Frontal cortex (tissue), 4 donors: ENCODE results near the gene SDHAF4. TPM values are rescaled to one million over a fixed set of nuclear protein-coding genes. Genes with fewer than 3 reads are reported as not detected.
"Not testable (repeated sequence)": the region's sequence is repeated elsewhere in the genome, so short reads cannot be mapped to it uniquely, and the experiment has no call there.

Experiments used
- DNase-seq, 2 donors: peaks; one replicate each; pipeline ENCODE4 v3.0.0; 2012; ENCODE audit warnings: low spot score in 2 of 2
- FAIRE-seq: peaks from 2 replicates; lab custom pipeline; 2012; peaks lifted over from hg19 to GRCh38; lab: Jason Lieb, UNC
- total RNA-seq: library from RNA; depleted of rRNA; stranded (reverse); fragments of >200 nt; gene quantifications from one replicate; pipeline ENCODE4 v1.2.3, GENCODE V29; 2014
- donor health status: control.
- donor health status: control.
- donor health status: control.

SDHAF4 gene
- 33.4 TPM for total RNA-seq

DNA sequence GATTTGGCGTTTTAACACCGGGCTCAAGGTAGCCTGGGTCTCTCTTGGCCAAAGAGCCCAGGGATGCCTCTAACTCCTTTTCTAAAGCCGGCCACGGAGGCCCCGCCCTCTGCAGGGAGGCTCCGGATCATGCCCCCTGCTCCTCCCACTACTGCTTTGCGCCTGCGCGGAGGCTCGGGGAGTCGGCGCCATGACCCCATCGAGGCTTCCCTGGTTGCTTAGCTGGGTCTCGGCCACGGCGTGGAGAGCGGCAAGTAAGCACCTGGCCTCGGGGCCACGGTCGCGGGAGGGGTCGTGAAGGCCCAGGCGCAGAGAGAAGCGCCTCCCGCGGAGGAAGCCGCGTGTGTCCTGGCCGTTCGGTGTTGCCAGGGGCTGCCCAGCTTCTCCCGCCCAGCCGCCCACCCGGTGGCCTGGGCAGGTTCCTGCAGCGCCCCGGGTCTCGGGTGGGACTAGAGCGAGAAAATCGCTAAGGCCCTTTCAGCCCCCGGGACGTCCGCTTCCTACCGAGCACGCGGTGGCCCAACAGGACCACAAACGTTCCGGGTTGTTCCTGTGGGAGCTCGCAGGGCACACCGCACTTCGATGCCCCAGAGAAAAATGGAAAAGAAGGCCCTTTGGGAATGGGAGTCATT lies at the start of gene SDHAF4:
Gene SDHAF4 (plus strand): TSS at position 180 of the 632 bp plus-strand sequence. CDS start 11 bp downstream, at position 191.
- FAIRE-seq (no peak), DNase-seq (peak; percentile 84 to 85)

DNA sequence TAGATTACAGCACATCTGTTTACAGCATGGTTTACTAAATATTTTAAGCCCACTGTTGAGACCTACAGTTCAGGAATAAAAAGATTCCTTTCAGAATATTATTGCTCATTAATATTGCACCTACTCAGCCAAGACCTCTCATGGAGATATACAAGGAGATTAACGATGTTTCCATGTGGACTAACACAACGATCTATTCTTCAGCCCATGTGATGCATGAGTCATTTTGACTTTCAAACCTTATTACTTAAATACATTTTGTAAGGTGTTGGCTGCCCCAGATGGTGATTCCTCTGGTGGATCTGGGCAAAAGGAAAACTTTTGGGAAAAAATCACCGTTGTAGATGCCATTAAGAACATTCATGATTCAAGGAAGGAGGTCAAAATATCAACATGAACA lies 48.0 kb upstream of the SDHAF4 start:
- no peak for DNase-seq
- FAIRE-seq = no peak

DNA sequence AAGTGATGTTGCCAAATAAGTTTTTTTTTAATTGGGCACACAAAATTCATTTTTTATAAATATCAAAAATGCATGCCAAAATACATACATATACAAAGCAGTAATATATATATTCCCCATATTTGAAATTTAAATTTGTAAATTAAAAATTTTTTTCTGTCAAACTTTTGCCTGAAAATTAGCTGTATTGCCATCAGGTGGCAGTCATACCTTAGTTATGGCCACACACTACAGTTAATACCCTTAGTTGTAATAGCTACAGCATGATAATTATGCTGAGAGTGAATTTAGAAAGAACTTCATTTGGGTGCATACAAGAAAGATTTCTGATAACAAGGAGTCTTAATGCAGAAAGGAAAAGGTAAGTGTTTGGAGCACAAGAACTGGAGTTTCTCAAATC lies 46.2 kb upstream of the SDHAF4 start:
- DNase-seq = no peak
- FAIRE-seq = no peak

DNA sequence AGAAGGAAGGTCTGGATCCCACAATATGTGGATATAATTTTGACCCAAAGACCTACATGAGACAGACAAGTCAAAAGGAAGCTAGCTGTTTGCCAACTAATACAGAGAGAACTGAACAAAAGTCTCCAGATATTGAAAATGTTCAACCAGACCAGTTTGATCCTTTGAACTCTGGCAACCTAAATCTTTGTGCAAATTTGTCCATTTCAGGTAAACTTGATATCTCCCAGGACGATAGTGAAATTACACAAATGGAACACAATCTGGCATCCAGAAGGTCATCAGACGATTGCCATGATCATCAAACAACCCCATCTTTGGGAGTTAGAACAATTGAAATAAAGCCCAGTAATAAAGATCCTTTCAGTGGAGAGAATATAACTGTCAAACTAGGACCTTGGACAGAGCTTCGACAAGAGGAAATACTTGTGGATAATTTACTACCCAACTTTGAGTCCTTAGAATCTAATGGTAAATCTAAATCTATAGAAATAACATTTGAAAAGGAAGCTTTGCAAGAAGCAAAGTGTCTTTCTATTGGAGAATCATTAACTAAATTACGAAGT lies 41.9 kb upstream of the SDHAF4 start:
- no peak for DNase-seq
- FAIRE-seq = no peak

DNA sequence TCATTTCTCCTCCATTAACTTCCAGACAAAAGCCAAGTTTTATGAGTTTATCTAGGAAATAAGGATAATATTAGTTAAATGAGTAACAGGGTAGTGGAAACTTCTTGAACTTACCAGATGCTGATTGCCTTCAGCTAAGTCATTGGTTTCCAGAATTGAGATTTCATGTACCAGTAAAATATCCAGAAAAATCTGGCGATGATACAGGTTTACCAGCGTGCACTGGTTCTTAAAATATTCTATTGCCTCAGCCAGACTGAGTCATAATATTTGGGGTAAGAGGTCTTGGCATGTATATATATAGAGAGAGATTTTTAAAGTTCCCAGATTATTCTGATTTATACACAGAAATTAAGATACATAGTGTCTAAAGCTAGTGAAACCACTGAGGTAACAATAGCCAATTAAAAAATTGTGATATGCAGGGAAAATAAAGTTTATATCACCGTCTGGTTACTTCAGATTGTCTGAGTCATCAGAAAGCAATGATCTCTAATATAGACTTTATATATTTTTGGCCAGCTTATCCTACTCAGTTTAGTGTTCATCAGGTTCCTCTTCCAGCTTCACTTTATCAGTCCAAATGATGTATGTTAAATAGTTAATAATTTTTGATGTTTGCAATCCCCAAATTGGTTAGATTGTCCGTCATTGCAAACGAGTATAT lies 39.5 kb upstream of the SDHAF4 start:
- DNase-seq = no peak
- no peak for FAIRE-seq

DNA sequence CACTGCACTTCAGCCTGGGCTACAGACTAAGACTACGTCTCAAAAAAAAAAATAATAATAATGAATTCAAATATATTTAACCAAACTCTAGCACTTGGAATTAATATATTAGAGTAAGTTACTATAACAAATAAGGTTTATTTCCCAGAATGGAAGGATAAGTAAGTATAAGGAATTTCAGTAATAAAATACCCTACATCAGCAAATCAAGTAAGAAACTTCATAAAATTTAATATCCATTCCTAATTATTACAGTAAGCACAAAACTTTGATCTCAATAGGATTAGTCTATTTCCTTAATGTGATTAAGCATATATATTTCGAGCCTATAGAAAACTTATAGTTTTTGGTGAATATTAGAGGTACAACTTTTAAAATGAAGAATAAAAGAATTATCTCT lies 36.7 kb upstream of the SDHAF4 start:
- DNase-seq (no peak), FAIRE-seq (no peak)

DNA sequence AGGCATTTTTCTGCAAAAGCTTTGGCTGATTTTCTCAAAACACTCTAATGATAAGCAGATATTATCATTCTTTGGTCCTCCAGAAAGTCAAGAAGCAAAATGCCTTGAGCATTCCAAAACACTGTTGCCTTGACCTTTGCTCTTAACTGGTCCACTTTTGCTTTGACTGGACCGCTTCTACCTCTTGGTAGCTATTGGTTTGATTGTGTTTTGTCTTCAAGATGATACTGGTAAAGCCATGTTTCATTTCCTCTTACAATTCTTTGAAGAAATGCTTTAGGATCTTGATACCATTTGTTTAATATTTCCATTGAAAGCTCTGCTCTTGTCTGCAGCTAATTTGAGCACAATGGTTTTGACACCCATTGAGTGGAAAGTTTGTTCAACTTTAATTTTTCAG lies 35.6 kb upstream of the SDHAF4 start:
- FAIRE-seq = no peak
- DNase-seq = no peak

DNA sequence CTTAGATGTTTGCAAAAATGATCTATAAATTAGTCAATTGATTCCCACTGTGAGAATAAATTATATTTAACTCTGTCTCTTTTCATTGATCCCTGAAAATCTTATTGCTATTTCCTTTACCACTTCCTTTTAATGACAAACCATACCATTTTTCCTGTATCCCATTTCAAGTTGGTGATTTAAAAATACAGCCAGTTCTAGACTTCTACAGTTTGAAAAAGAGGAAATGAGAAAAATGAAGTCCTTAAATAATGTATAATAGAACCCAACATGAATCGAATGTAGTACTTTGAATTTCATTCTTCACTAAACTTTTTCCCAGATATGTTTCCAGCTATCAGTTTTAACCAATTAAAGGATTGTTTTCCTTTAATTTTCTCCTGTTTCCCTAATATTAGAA lies 29.5 kb upstream of the SDHAF4 start:
- no peak for FAIRE-seq
- DNase-seq = no peak

DNA sequence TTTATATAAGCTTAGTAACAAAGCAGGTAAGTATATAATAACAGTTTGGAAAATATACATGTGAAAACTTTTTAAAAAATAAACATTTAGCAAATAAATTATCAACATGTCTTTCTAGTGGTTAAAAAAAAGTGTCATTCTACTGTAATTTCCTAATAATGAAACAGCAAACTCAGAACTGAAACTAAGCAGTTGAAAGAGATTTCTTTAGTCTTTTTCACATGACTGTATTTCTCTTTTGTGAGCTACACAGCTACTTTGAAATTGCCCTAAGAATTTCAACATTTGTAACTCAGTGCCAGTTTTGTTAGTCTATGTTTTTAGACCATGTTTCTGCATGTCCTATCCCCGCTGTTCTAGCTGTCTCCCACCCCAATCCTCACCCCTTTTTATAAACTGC lies 28.4 kb upstream of the SDHAF4 start:
- no peak for FAIRE-seq
- DNase-seq = no peak

DNA sequence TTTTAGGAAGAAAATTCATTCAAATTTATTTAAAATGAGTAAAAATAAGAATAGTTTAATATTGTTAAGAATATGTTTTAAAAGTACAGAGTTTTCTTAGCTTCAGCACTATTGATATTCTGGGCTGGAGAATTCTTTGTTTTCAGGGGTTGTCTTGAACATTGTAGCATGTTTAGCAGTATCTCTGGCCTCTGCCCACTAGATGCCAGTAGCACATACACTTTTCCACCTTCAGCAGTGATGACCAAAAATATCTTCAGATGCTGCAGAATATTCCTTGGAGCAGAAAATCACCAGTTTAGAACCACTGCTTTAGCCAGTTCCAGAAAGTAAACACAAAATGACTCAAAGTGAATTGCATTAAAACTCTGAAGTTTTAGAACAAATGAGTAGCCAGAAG lies 19.4 kb upstream of the SDHAF4 start:
- FAIRE-seq (no peak), DNase-seq (peak in 1 of 2 donors; percentile 16)

DNA sequence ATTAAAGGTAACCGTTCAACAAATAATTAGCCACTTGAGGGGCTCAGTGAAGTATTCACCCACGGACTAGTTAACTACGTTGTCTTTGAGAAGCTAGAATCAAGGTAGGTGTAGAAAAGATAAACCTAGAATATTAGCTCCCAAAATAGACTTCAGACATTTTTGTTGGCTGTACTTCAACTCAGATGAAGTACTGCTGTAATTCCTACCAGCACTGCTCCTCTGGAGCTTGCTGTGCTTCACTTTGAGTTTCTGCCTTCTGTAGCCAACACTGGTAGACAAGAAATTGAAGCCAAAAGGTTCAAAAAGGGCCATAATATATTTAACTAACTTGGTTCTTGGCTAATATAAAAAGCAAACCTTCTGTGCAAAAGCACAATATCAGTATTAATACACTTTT lies 18.8 kb upstream of the SDHAF4 start:
- FAIRE-seq (no peak), DNase-seq (no peak)

DNA sequence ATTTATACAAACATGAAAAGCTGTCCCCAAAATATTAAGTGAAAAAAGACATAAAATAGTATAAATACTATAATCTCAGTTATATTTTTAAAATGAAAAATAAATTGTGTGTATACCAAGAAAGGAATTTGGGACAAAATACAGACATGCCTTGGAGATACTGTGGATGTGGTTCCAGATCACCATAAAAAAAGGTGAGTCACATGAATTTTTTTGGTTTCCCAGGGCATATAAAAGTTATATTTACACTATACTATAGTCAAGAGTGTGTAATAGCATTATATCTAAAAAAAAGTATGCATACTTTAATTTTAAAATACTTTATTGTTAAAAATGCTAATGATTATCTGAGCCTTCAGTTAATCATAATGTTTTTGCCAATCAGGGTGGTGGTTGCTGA lies 17.4 kb upstream of the SDHAF4 start:
- FAIRE-seq = no peak

DNA sequence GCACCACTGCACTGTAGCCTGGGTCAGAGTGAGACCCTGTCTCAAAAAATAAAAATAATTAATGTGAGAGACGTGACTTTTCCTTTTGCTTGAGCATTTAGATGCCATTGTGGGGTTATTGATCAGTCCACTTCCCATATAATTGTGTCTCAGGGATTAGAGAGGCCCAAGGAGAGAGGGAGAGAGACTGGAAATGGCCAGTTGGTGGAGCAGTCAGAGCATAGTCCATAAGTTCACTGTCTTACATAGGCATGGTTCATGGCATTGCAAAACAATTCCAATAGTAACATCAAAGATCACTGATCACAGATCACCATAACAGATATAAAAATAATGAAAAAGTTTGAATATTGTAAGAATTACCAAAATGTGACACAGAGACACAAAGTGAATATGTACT lies 15.2 kb upstream of the SDHAF4 start:
- FAIRE-seq = no peak
- DNase-seq = no peak

More for the DNA sequence above, 17.4 kb upstream of the SDHAF4 start:
- DNase-seq = no peak

DNA sequence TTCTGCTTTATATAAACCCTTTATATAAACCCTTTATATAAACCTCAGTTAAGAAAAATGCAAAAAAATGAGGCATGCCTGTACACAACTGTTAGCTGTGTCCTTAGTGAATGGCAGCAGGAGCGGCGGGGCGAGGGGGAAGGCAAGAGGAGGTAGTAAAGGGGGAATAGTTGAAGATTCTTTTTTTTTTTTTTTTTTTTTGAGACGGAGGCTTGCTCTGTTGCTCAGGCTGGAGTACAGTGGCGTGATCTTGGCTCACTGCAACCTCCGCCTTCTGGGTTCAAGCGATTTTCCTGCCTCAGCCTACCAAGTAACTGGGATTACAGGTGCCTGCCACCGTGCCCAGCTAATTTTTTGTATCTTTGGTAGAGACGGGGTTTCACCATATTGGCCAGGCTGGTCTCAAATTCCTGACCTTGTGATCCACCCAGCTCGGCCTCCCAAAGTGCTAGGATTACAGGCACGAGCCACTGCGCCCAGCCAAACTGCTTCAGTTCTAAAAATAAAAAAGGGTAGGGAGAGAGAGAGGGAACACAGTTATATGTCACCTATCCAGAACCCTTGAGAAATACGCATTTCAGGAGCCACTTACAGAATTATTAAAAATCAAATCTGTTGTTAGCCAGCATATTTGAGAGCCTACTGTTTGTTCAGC lies 14.3 kb upstream of the SDHAF4 start:
- FAIRE-seq = not testable (repeated sequence)

DNA sequence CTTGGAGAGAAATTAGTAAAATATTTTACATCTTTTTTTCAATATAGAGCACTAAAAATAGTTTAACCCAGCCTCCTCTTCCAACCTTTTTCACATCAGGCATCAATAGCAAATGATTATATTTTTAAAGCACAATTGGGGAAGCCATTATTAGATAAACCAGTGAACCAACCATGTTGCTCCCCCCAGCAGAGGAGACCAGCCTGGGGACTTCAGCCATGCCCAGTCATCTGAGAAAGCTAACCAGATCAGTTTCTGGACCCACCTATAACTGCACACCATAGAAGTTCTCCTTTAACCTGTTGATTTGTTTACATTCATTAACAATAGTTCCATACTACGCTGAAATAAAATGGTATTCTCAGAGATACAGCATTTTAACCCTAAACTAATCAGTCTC lies 13.8 kb upstream of the SDHAF4 start:
- DNase-seq (no peak), FAIRE-seq (no peak)

More for the DNA sequence above, 14.3 kb upstream of the SDHAF4 start:
- not testable (repeated sequence) for DNase-seq

DNA sequence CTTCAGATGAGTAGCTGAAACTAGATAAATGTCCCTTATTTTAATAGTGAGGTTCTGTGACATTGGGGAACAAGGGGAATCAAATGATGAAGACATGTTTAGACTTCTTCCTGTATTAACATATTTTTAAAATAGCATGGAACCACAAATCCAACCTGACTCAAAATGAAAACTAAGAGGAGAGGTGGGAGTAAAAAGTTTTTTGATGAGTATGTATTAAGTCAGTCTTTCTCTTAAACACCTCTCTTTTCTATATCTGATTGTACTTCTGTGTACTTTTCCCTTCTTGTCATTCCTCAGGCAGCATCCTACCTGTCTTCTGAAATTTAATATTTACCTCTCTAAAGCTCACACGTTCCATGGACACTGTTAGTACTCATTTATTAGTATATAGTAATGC lies 8.7 kb upstream of the SDHAF4 start:
- DNase-seq (no peak), FAIRE-seq (no peak)

DNA sequence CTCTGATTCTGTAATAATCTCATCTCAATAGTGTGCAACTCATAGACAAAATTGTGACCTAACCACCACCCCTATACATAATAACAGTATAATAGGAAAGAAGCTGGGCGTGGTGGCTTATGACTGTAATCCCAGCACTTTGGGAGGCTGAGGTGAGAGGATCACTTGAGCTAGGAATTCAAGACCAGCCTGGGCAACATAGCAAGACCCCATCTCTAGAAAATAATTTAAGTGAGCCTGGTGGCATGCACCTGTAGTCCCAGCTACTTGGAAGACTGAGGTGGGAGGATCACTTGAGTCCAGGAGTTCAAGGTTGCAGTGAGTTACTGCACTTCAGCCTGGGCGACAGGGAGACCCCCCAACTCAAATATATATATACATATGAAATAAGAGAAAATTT lies 4.3 kb upstream of the SDHAF4 start:
- DNase-seq, FAIRE-seq: not testable (repeated sequence)

DNA sequence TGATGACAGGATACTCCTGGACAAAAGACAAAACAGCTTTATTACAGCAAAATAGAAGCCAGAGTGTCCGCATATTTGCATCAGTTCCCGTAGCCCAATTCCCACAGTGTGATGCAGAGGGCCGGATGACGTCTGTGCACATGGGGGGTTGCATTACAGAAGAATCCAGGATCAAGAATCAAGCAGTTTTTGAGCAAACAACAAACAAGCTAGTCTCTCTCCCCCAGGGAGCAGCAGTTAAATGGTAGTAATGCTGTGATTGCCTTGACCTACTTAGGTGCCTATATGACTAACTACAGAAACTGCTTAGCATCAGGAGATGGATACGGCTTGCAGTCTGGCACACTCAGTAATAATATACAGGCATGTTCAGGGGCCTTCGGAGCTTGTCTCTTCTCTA lies 3.2 kb upstream of the SDHAF4 start:
- FAIRE-seq (no peak), DNase-seq (no peak)

DNA sequence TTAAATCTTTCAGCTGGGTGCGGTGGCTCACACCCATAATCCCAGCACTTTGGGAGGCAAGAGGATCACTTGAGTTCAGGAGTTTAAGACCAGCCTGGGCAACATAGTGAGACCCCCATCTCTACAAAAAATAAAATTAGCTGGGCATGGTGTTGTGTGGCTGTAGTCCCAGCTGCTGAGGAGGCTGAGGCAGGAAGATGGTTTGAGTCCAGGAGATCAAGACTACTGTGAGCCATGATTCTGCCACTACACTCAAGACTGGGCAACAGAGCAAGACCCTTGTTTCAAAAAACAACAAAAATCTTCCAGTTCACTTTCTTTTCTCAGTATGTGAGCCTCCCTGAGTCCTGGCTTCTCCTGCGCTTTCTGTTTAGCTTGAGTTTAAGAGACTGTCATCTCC lies 7.9 kb downstream of the SDHAF4 start:
- FAIRE-seq = no peak

DNA sequence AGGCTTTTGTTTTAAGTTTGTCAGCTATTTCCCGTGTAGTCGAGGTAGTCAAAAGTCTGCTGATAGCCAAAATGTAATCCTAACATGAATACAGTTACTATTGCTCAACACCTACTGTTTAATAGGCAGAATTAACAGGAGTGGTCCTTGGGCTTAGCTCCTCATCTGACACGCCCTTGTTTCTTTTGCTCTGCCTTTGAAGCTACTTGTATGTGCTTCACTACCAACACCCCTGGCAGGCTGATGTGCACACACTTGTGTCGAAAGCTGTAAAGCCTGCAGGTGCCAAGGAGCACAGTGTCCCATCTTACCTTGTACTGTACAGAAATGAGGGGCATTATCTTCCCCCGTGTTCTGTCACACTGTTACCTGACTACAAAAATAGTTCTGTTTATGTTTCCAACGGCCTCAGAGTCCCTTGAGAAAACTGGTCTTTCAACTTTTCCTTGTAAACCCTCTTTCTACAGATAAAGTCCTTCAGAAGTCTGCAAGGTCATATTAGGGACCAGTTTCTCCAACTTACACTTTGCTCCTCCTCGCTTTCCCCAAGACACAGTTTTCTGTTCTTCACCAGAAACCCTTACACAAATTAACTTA lies 9.3 kb downstream of the SDHAF4 start:
- FAIRE-seq = no peak
- DNase-seq = no peak

More for the DNA sequence above, 7.9 kb downstream of the SDHAF4 start:
- DNase-seq = no peak

DNA sequence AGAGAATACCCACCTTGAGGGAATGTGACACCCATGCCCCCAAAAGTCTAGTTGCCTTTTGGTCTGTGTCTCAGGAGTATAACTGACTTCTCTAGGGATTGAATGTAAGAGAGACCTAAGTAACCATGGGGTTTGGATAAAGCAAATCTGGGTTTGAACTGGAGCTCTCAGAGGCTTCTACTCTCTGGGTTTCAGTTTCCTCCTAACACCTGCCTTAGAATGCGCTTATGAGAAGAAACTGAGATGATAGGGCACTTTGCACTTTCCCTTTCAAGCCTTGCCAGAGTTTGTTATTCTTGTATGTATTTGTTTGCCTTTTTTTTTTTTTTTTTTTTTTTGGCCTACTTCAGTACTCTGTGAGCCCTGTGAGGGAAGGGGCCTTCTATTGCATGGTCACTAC lies 19.4 kb downstream of the SDHAF4 start:
- DNase-seq (no peak), FAIRE-seq (no peak)
